Activated naive CD4-positive, alpha-beta T cell (primary cell): Measurements from ENCODE around the gene TNFSF13.

Experiments used
- DNase-seq, 4 experiments: peaks; one replicate each; lab custom pipeline; 2025; lab: John Stamatoyannopoulos, UW

The TNFSF13 gene

GRCh38 chr17:7552621-7553051 lies 5.9 kb upstream of the TNFSF13 start:
- no peak for DNase-seq

DNA sequence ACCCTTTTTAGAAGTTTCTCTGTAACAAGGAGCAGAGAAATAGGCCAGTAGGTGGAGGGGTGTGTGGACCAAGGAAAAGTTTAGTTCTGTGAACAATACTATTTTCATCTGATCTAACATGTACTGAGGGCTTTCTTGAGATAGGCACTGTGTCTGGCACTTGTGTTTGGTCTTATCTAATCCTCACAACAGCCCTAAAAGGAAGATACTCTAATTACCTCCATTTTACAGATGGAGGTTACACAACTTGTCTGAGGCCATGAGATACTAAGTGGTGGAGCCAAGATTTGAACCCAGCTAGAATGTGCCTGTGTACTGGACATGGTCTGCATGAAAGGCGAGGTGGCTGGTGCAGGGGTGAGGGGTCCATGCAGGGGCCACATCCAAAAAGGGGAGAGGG lies 5.2 kb upstream of the TNFSF13 start:
- DNase-seq = no peak

DNA sequence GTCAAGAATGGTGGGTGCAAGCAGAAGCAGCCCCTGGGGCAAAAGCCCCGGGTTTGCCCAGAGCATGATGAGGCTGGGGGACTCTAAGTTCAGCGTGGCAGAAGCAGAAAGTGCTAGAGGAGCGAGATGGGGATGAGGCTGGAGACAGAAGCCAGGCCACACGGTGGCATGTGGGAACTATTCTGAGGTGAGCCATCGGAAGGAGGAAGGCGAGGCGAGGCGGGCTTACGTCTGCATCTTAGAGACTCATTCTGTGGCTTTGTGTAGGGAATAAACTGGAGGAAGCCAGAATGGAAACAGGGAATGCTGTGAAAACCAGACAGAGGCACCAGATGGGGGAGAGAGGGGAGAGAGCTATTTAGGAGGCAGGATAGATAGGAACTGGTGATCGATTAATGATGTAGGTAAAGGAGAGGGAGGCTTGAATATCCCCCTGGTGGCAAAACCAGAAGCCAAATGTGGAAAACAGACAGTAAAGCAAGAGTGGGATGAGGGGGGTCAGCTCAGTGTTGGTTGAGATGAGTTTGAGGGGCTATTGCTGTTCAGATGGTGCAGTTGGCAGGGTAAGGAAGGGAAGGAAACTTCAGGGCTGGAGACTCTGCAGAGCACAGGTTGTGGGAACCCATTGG lies 3.1 kb upstream of the TNFSF13 start:
- DNase-seq = no peak

DNA sequence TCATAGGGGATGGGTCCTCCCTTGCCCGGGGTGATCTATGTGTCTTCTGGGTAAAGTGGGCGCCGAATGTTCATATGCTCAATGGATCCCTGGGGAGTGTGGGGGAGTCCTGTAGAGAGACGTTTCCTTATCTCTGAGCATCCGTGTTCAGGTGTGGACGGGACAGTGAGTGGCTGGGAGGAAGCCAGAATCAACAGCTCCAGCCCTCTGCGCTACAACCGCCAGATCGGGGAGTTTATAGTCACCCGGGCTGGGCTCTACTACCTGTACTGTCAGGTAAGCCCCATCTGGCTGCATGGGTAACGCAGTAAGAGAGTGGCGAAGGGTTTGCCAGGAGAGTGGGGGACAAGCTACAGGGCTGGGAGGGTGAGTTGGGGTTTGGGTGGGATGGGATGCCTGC lies 1.9 kb upstream of the TNFSF13 start:
- no peak for DNase-seq

DNA sequence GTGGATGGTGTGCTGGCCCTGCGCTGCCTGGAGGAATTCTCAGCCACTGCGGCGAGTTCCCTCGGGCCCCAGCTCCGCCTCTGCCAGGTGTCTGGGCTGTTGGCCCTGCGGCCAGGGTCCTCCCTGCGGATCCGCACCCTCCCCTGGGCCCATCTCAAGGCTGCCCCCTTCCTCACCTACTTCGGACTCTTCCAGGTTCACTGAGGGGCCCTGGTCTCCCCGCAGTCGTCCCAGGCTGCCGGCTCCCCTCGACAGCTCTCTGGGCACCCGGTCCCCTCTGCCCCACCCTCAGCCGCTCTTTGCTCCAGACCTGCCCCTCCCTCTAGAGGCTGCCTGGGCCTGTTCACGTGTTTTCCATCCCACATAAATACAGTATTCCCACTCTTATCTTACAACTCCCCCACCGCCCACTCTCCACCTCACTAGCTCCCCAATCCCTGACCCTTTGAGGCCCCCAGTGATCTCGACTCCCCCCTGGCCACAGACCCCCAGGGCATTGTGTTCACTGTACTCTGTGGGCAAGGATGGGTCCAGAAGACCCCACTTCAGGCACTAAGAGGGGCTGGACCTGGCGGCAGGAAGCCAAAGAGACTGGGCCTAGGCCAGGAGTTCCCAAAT lies 1.3 kb upstream of the TNFSF13 start:
- no peak for DNase-seq

- DNase-seq = no peak
These were observed 591 bp upstream of the TNFSF13 start for GRCh38 chr17:7557775-7558543.

GRCh38 chr17:7559320-7560171 lies 996 bp downstream of the TNFSF13 start:
- no peak for DNase-seq

DNA sequence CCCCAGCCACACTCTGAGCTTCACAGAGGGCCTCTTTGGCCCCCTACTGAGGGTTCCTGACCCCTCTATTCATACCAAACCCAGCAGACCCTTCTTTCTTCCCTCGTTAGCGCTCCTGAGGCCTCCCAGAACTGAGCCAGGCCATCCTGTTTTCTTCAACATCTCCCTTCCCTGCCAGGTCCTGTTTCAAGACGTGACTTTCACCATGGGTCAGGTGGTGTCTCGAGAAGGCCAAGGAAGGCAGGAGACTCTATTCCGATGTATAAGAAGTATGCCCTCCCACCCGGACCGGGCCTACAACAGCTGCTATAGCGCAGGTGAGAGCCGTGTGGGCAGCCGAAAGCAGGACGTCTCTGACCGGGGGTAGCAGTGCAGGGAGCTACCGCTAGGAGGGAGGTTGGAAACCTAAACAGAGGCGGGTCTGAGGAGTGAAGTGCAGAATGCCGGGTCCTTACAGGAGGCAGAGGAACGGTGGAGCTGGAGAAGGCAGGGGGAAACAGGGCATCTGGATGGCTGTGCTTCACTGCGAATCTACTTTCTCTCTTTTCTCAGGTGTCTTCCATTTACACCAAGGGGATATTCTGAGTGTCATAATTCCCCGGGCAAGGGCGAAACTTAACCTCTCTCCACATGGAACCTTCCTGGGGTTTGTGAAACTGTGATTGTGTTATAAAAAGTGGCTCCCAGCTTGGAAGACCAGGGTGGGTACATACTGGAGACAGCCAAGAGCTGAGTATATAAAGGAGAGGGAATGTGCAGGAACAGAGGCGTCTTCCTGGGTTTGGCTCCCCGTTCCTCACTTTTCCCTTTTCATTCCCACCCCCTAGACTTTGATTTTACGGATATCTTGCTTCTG lies 1.9 kb downstream of the TNFSF13 start:
- DNase-seq = peak in 2 of 4 experiments; percentile 29 to 42

- DNase-seq = peak; percentile 58 to 73 (median 66)
These were observed 2.6 kb downstream of the TNFSF13 start for GRCh38 chr17:7561028-7561575.

- peak; percentile 70 to 85 (median 76) for DNase-seq
These were observed 3.1 kb downstream of the TNFSF13 start, which contains the start of gene SENP3 for GRCh38 chr17:7561589-7562207. Gene SENP3, plus strand, starts transcription at chr17:7561919. Its CDS starts 1,158 bp downstream, at chr17:7563077.

- DNase-seq = no peak
These were observed 3.7 kb downstream of the TNFSF13 start for GRCh38 chr17:7562208-7562605.

DNA sequence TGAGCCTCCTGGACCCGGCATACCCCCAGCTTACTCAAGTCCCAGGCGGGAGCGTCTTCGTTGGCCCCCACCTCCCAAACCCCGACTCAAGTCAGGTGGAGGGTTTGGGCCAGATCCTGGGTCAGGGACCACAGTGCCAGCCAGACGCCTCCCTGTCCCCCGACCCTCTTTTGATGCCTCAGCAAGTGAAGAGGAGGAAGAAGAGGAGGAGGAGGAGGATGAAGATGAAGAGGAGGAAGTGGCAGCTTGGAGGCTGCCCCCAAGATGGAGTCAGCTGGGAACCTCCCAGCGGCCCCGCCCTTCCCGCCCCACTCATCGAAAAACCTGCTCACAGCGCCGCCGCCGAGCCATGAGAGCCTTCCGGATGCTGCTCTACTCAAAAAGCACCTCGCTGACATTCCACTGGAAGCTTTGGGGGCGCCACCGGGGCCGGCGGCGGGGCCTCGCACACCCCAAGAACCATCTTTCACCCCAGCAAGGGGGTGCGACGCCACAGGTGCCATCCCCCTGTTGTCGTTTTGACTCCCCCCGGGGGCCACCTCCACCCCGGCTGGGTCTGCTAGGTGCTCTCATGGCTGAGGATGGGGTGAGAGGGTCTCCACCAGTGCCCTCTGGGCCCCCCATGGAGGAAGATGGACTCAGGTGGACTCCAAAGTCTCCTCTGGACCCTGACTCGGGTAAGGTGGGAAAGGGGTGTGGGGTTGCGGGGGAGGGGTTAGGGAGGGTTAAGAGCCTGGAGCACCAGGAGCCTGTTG lies 4.7 kb downstream of the TNFSF13 start:
- DNase-seq = no peak

DNA sequence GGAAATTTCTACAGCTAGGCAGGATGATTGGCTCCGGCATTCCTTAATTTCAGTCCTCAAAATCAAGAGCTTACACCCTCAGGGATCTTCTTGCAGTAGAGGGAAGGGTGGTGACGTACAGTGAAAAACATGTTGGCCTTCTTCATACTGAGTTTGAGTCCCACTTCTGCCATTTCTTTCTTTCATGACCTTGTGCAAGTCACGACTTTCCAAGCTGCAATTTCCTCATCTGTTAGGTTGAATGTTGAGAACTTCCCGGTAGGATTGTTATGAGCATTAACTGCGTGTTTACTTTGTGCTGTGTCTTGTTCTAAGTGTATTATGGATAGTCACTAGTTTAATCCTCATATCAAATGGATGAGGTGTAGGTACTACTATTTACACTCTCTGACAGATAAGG lies 11.0 kb downstream of the TNFSF13 start:
- DNase-seq = no peak

DNA sequence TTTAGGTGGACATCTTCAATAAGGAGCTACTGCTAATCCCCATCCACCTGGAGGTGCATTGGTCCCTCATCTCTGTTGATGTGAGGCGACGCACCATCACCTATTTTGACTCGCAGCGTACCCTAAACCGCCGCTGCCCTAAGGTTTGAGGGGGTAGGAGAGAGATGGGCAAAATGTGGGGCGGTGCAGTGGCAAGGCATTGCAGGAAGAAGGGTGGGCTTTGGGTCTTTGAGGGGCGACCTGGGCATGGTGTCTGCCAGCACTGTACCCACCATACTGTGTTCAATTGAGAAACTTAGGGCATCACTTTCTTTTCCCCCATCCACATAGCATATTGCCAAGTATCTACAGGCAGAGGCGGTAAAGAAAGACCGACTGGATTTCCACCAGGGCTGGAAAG lies 11.8 kb downstream of the TNFSF13 start:
- no peak for DNase-seq

- no peak for DNase-seq
These were observed 13.7 kb downstream of the TNFSF13 start for GRCh38 chr17:7572338-7572587.

DNA sequence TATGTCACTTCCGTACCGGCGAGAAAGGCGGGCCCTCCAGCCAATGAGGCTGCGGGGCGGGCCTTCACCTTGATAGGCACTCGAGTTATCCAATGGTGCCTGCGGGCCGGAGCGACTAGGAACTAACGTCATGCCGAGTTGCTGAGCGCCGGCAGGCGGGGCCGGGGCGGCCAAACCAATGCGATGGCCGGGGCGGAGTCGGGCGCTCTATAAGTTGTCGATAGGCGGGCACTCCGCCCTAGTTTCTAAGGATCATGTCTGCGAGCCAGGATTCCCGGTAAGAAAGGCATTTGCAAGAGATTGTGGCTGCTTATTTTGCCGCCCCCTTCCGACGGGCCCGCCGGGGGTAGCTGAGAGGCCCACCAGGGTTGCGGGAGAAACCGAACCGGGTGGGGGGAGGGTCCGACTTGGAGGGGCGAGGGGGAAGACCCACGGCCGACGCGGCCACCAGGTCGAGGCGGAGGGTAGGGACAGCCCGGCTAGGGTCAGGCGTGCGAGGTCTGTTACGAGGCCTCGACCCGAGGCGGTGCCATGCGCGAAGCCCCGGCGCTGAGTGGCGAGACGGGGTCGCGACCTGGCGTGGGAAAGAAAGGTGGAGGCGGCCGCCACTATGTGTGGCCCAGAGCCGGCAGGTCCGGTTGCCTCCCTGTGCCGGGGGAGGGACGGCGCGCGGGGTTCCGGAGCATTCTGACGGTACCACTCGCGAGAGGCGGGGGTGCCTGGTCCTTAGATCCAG lies 14.2 kb downstream of the TNFSF13 start:
- DNase-seq = peak; percentile 99 to 100 (median 99)

DNA sequence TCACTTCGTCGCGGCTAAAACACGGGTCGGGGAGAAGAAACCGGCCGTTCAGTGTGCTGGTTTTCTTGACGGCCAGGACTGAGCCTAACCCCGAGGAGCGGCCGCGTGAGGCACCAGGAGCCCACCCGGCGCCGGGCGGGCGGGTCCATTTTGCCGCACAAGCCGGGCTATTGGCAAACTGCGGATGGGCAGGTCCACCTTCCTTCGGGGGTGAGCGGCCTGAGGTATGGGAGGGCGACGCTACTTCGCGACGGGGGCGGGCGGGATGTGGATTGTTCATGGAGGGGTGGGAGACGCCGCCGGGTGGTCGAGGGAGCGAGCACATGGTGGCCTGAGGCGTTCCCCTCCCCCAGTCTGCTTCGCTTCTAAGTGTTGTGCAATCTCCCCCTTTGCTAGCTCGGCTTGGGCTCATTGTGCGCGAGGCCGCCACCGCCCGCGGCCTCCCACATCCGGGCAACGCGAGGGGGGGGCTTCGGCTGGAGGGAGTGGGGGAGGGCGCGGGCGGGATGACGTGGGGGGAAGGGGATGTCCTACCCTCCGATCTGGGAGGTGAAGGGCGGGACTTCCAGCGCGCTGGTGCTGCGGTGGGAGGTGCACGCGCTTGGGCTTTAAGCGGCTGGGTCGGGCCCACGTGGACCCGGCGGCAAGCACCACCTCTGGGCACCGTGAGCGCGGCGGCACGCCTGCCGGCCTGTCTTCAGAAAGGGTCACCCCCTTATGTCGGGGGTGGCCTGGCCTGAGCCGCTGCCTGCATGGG lies 15.0 kb downstream of the TNFSF13 start:
- peak; percentile 72 to 90 (median 82) for DNase-seq

GRCh38 chr17:7574176-7574953 lies 15.8 kb downstream of the TNFSF13 start:
- no peak for DNase-seq
